Astrocyte (in vitro differentiated cells and primary cell): ENCODE measurements around the gene LCN10.

ENCODE experiments used
- EZH2 ChIP-seq: IDR thresholded peaks from 2 replicates; pipeline ENCODE4 v1.6.1; 2012; ENCODE audit warnings: mild to moderate bottlenecking, low read length, inconsistent platforms; ENCODE audit not compliant: insufficient read depth
- TF ChIP-seq, protein P1 (sequence below): IDR thresholded peaks from 2 replicates; pipeline ENCODE4 v1.5.1; 2011; ENCODE audit warnings: low read depth, mild to moderate bottlenecking, inconsistent platforms, low read length, moderate library complexity; ENCODE audit not compliant: insufficient read depth

DNA sequence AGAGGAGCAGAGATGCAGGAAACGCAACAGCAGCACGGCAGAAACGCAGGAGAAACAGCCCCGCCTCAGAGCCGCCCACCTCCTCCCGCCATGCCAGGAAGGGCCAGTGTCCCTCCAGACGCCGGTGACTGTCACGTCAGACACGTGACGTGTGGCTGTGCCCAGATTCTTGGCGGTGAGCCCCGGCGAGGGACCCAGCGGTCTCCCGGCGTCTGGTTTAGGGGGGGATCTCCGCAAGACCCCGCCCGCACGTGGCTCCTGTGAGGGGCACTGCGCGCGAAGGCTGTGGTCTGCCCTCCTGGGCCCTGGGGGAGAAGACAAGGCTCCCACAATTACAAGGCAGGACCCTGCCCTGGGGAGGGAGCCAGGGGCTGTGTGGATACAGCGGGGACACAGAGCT, 17.7 kb upstream of the LCN10 start:
- TF ChIP-seq, protein P1, sequence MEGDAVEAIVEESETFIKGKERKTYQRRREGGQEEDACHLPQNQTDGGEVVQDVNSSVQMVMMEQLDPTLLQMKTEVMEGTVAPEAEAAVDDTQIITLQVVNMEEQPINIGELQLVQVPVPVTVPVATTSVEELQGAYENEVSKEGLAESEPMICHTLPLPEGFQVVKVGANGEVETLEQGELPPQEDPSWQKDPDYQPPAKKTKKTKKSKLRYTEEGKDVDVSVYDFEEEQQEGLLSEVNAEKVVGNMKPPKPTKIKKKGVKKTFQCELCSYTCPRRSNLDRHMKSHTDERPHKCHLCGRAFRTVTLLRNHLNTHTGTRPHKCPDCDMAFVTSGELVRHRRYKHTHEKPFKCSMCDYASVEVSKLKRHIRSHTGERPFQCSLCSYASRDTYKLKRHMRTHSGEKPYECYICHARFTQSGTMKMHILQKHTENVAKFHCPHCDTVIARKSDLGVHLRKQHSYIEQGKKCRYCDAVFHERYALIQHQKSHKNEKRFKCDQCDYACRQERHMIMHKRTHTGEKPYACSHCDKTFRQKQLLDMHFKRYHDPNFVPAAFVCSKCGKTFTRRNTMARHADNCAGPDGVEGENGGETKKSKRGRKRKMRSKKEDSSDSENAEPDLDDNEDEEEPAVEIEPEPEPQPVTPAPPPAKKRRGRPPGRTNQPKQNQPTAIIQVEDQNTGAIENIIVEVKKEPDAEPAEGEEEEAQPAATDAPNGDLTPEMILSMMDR: no peak
- TF ChIP-seq EZH2: no peak
